AG10803 (cell line): ENCODE measurements around the gene TMIGD1.
"Not testable (repeated sequence)": the region's sequence is repeated elsewhere in the genome, so short reads cannot be mapped to it uniquely, and the experiment has no call there.

Experiments used
- DNase-seq: peaks from one replicate; pipeline ENCODE4 v3.0.0; 2010; ENCODE audit warnings: low read depth
- H3K4me3 ChIP-seq: 2 replicates; pipeline ENCODE4 v1.5.1; 2011; ENCODE audit warnings: mild to moderate bottlenecking, low read length, control low read depth
- CTCF ChIP-seq: conservative IDR thresholded peaks from 2 replicates; pipeline ENCODE4 v1.5.1; 2011; ENCODE audit warnings: mild to moderate bottlenecking, low read length, control low read depth, inconsistent platforms

Gene TMIGD1

DNA sequence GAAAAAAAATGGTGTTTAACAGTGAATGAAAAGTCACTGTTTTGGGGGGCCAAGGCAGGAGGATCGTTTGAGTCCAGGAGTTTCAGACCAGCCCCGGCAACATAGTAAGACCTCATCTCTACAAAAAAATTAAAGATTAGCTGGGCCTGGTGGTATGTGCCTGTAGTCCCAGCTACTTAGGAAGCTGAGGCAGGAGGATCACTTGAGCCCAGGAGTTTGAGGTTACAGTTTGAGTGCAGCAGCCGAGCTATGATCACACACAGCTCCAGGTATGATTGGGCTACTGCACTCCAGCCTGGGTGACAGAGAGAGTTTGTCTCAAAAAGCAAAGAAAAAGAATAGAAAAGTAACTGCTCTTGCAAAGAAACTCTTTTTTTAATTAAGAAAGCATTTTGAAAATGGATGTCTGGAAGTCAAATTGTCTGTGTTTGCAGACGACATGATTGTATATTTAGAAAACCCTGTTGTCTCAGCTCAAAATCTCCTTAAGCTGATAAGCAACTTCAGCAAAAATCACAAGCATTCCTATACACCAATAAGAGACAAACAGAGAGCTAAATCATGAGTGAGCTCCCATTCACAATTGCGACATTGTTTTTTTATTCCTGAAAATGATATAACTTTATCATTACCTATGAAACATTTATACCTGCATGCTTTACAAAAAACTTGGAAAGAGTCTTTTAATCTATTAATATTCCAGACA, 24.4 kb upstream of the TMIGD1 start:
- DNase-seq: no peak
- no peak for TF ChIP-seq CTCF
- no peak overlapping the region for H3K4me3 ChIP-seq

GRCh38 chr17:30357476-30357875, 23.6 kb upstream of the TMIGD1 start:
- TF ChIP-seq CTCF: no peak
- DNase-seq: no peak

DNA sequence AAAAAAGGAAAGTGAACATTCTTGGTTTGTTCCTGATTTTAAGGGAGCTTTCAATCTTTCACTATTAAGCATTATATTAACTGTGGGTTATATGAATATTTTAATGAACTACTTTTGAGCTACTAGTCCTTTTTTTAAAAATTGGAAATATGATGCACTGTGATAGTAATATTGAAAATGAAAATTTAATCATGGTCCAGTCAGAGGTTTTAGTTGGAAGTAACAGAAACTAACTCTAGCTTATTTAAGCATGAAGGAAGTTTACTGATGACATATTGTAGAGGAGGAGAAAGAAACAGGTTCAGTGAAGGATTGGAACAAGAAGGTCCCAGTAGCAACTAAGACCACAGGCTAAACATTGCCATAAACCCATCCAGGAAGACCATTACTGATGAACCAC, 20.8 kb upstream of the TMIGD1 start:
- DNase-seq: no peak
- no peak overlapping the region for H3K4me3 ChIP-seq
- no peak for TF ChIP-seq CTCF

More at GRCh38 chr17:30357476-30357875, 23.6 kb upstream of the TMIGD1 start:
- H3K4me3 ChIP-seq: no peak overlapping the region

DNA sequence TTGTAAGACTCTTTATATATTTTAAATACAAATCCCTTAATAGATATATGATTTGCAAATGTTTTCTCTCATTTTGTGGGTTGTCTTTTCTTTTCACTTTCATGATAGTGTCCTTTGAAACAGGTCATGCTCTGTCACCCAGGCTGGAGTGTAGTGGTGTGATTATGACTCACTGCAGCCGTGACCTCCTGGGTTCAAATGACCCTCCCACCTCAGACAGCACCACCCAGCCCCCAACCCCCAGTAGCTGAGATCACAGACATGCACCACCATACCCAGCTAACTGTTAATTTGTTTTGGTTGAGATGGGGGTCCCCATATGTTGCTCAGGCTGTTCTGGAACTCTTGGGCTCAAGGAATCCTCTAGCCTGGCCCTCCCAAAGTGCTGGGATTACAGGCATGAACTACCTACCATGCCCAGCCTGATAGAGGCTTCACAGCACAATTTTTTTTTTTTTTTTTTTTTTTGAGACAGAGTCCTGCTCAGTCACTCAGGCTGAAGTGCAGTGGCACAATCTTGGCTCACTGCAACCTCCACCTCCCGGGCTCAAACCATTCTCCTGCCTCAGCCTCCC, 18.5 kb upstream of the TMIGD1 start:
- no peak for DNase-seq
- H3K4me3 ChIP-seq: no peak overlapping the region
- no peak for TF ChIP-seq CTCF

- DNase-seq: no peak
- H3K4me3 ChIP-seq: no peak overlapping the region
- TF ChIP-seq CTCF: no peak
Measured at GRCh38 chr17:30351735-30352134, 17.9 kb upstream of the TMIGD1 start.

DNA sequence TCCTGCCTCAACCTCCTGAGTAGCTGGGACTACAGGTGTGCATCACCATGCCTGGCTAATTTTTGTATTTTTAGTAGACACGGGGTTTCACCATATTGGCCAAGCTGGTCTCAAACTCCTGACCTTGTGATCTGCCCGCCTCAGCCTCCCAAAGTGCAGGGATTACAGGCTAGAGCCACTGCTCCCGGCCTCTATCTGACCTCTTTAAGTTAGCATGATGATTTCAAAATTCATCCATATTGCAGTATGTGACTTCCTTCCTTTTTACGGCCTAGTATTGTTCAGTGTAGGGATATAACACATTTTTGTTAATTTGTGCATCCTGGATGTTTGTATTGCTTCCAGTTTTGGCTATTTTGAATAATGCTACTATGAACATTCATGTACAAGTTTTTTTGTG, 17.4 kb upstream of the TMIGD1 start:
- not testable (repeated sequence) for H3K4me3 ChIP-seq, DNase-seq

DNA sequence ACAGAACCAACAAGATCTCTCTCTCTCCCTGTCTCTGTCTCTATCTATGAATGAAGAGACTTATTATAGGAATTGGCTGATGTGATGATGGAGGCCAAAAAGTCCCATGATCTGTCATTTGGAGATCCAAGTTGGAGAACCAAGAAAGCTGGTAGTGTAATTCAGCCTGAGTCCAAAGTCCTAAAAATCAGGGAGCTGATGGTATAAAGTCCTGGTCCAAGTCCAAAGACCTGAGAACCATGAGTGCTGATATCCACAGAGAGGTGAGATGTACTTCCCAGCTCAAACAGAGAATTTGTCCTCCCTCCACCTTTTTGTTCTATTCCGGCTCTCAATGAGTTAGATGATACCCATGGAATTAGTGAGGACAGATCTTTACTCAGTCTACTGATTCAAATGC, 15.4 kb upstream of the TMIGD1 start:
- DNase-seq: no peak
- TF ChIP-seq CTCF: no peak
- H3K4me3 ChIP-seq: no peak overlapping the region
